KOPT-K1 (cell line): ENCODE results near the gene GET3.

Experiments used
- H3K27ac ChIP-seq: fragments of 200-600 bp; sonication (generic); 2 replicates; pipeline ENCODE4 v1.5.1; 2016; ENCODE audit warnings: antibody characterized with exemption, mild to moderate bottlenecking, low read depth, low read length; ENCODE audit not compliant: poor library complexity, severe bottlenecking
- H3K36me3 ChIP-seq: fragments of 200-600 bp; sonication (generic); 2 replicates; pipeline ENCODE4 v1.5.1; 2017; ENCODE audit warnings: antibody characterized with exemption, mild to moderate bottlenecking, low read length, moderate library complexity; ENCODE audit not compliant: insufficient read depth
- H3K9me3 ChIP-seq: fragments of 200-600 bp; sonication (generic); 2 replicates; pipeline ENCODE4 v1.5.1; 2017; ENCODE audit warnings: antibody characterized with exemption, low read length, mild to moderate bottlenecking; ENCODE audit not compliant: insufficient read depth, poor library complexity, severe bottlenecking

The GET3 gene

DNA sequence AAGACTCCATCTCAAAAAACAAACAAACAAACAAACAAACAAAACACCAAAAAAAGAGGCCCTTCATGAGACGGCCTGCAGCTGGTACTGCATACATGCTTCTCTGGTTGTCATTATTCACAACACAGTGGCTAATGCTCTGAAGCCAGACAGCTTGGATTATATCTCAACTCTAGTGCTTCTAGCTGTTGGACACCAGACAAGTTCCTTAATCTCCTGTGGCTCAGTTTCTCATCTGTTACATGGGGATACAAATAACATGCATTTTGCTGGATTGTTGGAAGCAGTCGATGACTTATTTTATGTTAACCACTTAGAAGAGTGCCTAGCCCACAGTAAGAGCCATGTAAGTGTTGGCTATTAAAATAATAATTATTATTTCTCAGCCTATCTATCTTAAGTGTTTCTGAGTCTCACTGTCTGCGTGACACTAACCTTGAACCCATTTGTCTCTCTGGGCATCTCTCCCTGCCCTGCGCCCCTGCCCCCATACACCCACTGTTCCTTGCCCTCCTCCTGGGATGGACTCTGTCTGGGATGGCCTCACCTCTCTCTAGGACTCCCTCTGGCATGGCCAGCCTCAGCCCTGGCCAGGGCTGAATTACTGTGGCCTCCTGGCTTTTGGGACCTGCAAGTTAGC is 50.9 kb downstream of the GET3 start:
- H3K36me3 ChIP-seq, result no peaks in the 10 kb centered on the region
- H3K9me3 ChIP-seq, result no peaks in the 10 kb centered on the region
- H3K27ac ChIP-seq, result peak overlapping the region; percentile 94

- no peaks in the 10 kb centered on the region for H3K9me3 ChIP-seq
- peak overlapping the region; percentile 94 for H3K27ac ChIP-seq
- no peaks in the 10 kb centered on the region for H3K36me3 ChIP-seq
These were observed 51.4 kb downstream of the GET3 start for GRCh38 chr19:12788682-12789097.

GRCh38 chr19:12789098-12789903 is 52.0 kb downstream of the GET3 start:
- no peaks in the 10 kb centered on the region for H3K36me3 ChIP-seq
- peak overlapping the region; percentile 94 for H3K27ac ChIP-seq
- H3K9me3 ChIP-seq, result no peaks in the 10 kb centered on the region

DNA sequence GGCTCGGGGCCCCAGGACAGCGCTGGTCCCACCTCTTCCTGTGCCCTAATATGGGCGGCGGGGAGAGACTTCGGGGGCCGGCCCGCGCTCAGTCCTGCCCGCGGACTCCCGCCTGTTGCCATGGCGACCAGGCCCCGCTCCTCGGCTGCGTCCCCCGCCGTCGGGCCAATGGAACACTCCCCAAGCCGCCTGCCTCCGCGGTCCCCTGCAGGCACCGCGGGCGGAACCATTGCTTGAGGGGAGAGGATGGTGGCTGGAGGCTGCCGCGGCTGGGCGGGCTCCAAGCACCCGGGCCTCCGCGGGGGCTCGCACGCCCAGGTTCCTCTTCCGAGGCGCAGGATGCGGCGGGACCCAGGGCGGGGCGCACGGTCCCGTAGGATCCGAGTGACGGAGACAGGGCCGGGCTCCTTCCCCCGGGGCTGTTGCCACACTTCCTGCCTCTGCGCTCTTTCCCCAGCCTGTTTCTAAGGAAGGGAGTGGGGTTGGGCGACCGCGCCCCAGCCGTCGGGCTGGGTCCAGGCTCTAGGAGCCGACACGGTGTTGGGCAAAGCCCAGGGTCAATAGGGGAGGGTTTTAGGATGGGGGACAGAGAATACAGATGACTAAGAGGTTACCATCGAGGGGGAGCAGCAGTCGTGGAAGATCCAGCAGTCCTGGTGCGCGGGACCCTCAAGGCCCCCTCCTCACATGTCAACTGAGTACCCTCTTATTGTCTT is 52.8 kb downstream of the GET3 start:
- H3K9me3 ChIP-seq, result no peaks in the 10 kb centered on the region
- peak overlapping the region; percentile 94 for H3K27ac ChIP-seq
- no peaks in the 10 kb centered on the region for H3K36me3 ChIP-seq

GRCh38 chr19:12790628-12791344 is 53.5 kb downstream of the GET3 start:
- peak overlapping the region; percentile 94 for H3K27ac ChIP-seq
- no peaks in the 10 kb centered on the region for H3K36me3 ChIP-seq
- H3K9me3 ChIP-seq, result no peaks in the 10 kb centered on the region

DNA sequence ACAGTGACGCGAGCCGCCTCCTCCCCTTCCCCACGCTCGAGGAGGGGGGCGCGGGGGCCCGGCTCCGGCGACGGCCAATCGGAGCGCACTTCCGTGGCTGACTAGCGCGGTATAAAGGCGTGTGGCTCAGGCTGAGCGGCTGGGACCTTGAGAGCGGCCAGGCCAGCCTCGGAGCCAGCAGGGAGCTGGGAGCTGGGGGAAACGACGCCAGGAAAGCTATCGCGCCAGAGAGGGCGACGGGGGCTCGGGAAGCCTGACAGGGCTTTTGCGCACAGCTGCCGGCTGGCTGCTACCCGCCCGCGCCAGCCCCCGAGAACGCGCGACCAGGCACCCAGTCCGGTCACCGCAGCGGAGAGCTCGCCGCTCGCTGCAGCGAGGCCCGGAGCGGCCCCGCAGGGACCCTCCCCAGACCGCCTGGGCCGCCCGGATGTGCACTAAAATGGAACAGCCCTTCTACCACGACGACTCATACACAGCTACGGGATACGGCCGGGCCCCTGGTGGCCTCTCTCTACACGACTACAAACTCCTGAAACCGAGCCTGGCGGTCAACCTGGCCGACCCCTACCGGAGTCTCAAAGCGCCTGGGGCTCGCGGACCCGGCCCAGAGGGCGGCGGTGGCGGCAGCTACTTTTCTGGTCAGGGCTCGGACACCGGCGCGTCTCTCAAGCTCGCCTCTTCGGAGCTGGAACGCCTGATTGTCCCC is 54.2 kb downstream of the GET3 start, which contains the start of gene JUNB:
Gene JUNB, plus strand, starts transcription at position 142 of the 706 bp plus-strand sequence. Its CDS starts 286 bp downstream, at position 428.
- Histone ChIP-seq H3K27ac (peak within 1 kb of the TSS; percentile 94), H3K9me3 (no peaks in the 10 kb centered on the region), H3K36me3 (no peaks in the 10 kb centered on the region)

- Histone ChIP-seq H3K27ac (peak overlapping the region; percentile 94), H3K36me3 (peaks cover 4% of the 10 kb centered on the region; the same call in 1 of the 2 replicates), H3K9me3 (no peaks in the 10 kb centered on the region)
These were observed 55.0 kb downstream of the GET3 start for GRCh38 chr19:12792051-12792852.

- Histone ChIP-seq H3K9me3 (no peaks in the 10 kb centered on the region), H3K27ac (peak overlapping the region; percentile 94), H3K36me3 (peaks cover 4% of the 10 kb centered on the region; the same call in 1 of the 2 replicates)
These were observed 55.6 kb downstream of the GET3 start for GRCh38 chr19:12792853-12793289.

- peaks cover 4% of the 10 kb centered on the region; the same call in 1 of the 2 replicates for H3K36me3 ChIP-seq
- H3K9me3 ChIP-seq, result no peaks in the 10 kb centered on the region
- H3K27ac ChIP-seq, result peak overlapping the region; percentile 94
These were observed 56.2 kb downstream of the GET3 start for GRCh38 chr19:12793290-12794195.

DNA sequence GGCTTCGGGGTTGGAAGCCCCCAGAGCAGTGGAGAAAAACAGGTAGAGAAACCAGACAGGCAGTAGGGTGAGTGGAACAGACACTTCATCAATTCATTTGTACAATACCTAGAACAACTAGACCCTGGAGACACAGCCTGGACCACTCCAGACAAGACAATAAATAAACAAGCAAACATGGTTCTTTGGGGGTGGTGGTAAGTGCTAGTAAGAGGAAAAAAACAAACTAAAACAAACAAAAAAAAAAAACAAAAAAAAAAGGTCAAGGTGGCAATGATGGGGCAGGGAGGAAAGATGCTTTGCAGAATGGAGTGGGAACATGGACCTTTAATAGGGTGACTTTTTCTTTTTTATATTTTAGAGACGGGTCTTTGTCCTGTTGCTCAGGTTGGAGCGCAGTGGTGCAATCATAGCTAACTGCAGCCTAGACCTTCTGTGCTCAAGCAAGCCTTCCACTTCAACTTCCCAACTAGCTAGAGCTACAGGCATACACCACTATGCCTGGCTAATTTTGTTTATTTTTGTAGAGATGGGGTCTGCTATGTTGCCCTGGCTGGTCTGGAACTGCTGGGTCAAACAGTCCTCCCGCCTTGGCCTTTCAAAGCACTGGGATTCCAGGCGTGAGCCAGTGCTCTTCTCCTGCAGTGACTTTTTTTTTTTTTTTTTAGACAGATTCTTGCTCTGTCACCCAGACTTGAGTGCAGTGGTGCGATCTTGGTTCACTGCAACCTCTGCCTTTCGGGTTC is 57.1 kb downstream of the GET3 start:
- H3K36me3 ChIP-seq, result peaks cover 7% of the 10 kb centered on the region
- peak overlapping the region; percentile 94 for H3K27ac ChIP-seq
- H3K9me3 ChIP-seq, result no peaks in the 10 kb centered on the region

GRCh38 chr19:12794971-12795381 is 57.7 kb downstream of the GET3 start:
- no peak overlapping the region for H3K27ac ChIP-seq
- H3K9me3 ChIP-seq, result no peaks in the 10 kb centered on the region
- peaks cover 13% of the 10 kb centered on the region for H3K36me3 ChIP-seq
